ENCODE measurements around the gene NFASC. TPM values are rescaled to one million over a fixed set of nuclear protein-coding genes. Genes with fewer than 3 reads are reported as not detected.

Gene NFASC
- total RNA-seq, 1 donor from 2014 or later, result 11.1 TPM

Other genes starting within 250 kb of the NFASC start
- 1.7 TPM for gene LRRN2, start 185.1 kb upstream of the NFASC start, total RNA-seq
- gene CNTN2, start 172.3 kb downstream of the NFASC start, total RNA-seq, result 0.38 TPM
- gene TMEM81, start 213.6 kb downstream of the NFASC start, total RNA-seq, result 2.7 TPM

All from Right ventricle myocardium superior (tissue), 1 donor.